ENCODE results near the gene CCDC177.

GRCh38 chr14:69620211-69620611, 45.5 kb upstream of the CCDC177 start:
- TF ChIP-seq, protein P1, sequence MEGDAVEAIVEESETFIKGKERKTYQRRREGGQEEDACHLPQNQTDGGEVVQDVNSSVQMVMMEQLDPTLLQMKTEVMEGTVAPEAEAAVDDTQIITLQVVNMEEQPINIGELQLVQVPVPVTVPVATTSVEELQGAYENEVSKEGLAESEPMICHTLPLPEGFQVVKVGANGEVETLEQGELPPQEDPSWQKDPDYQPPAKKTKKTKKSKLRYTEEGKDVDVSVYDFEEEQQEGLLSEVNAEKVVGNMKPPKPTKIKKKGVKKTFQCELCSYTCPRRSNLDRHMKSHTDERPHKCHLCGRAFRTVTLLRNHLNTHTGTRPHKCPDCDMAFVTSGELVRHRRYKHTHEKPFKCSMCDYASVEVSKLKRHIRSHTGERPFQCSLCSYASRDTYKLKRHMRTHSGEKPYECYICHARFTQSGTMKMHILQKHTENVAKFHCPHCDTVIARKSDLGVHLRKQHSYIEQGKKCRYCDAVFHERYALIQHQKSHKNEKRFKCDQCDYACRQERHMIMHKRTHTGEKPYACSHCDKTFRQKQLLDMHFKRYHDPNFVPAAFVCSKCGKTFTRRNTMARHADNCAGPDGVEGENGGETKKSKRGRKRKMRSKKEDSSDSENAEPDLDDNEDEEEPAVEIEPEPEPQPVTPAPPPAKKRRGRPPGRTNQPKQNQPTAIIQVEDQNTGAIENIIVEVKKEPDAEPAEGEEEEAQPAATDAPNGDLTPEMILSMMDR (conservative IDR thresholded peaks at IDR 0.05 in 1 of 2, IDR thresholded peaks at IDR 0.05 in 1 of 2; ENCODE audit: low read depth in 1 of 2, low read length in 2 of 2): no peak
- no peak for TF ChIP-seq EZH2 (IDR thresholded peaks at IDR 0.05; ENCODE audit: low read length, missing control alignments)

Data from fibroblast of lung (primary cell).